Ovary (tissue), 3 donors: ENCODE results near the gene CGB2.

Experiments used
- CTCF ChIP-seq, 3 donors: fragments of 450-650 bp in 2 of 3; fragments of 200-600 bp in 1 of 3; IDR thresholded peaks; one replicate each; pipeline versions ENCODE4 v1.5.1 to v1.8.0; 2016 to 2022; ENCODE audit warnings: antibody characterized with exemption in 3 of 3, mild to moderate bottlenecking in 1 of 3
- POLR2A ChIP-seq: fragments of 450-650 bp; IDR thresholded peaks from one replicate; pipeline ENCODE4 v1.6.1; 2017; ENCODE audit warnings: antibody characterized with exemption, mild to moderate bottlenecking, moderate library complexity
- donor health status: DM: no; HTN: no; CAD: no.

GRCh38 chr19:48988286-48988685 is 43.4 kb upstream of the CGB2 start:
- no peak for TF ChIP-seq POLR2A
- TF ChIP-seq CTCF (IDR thresholded peaks at IDR 0.05): no peak
